Mucosa of descending colon (tissue), 3 donors: Measurements from ENCODE around the gene PRUNE2. TPM values are rescaled to one million over a fixed set of nuclear protein-coding genes. Genes with fewer than 3 reads are reported as not detected.
A peak's percentile ranks its signal among the peaks of the same experiment; 100 is the strongest.

Experiments used
- ATAC-seq: fragments of 200-7000 bp; cut with Tn5 transposase; one replicate; pipeline ENCODE4 v1.9.1; 2020; ENCODE audit warnings: mild to moderate bottlenecking, moderate library complexity
- DNase-seq, 3 donors: peaks; one replicate each; pipeline ENCODE4 v3.0.0-alpha.2; 2020
- H3K36me3 ChIP-seq: fragments of 200-600 bp; one replicate; pipeline ENCODE4 v1.8.0; 2021; ENCODE audit warnings: low read depth, mild to moderate bottlenecking
- H3K4me1 ChIP-seq: fragments of 200-600 bp; one replicate; pipeline ENCODE4 v1.8.0; 2021; ENCODE audit warnings: low read depth, mild to moderate bottlenecking
- H3K4me3 ChIP-seq: fragments of 200-600 bp; one replicate; pipeline ENCODE4 v1.8.0; 2021; ENCODE audit warnings: mild to moderate bottlenecking
- H3K9me3 ChIP-seq: fragments of 200-600 bp; one replicate; pipeline ENCODE4 v1.8.0; 2021; ENCODE audit warnings: mild to moderate bottlenecking
- CTCF ChIP-seq: fragments of 200-600 bp; IDR thresholded peaks from one replicate; pipeline ENCODE4 v1.8.0; 2022; ENCODE audit warnings: antibody characterized with exemption, mild to moderate bottlenecking
- intact Hi-C, 2 donors: fragments of 100-400 bp; cut with DNase I in 1 of 2; cut with micrococcal nuclease in 1 of 2; formaldehyde crosslinking; loops; one replicate each; pipeline versions ENCODE4 v1.11.0 to v1.11.1; 2022; cut with DNase I, micrococcal nuclease
- total RNA-seq, 3 donors: library from RNA; stranded (reverse); fragmentation: NEBNext Ultra II Directional in 2 of 3; extraction: Animal tissue kit (Norgen Biotek cat#: 25700) in 2 of 3; gene quantifications; one replicate each; pipeline versions ENCODE4 v1.2.1 to v1.2.4, GENCODE V29; 2021 to 2023
- donor health status: DM: no; HTN: no; CAD: no; lungs with moderate emphysema.
- donor health status: DM: no; HTN: no; CAD: no.
- donor health status: DM: no; HTN: yes; CAD: no.

The PRUNE2 gene
- total RNA-seq, 3 donors from 2014 or later: 48.2 to 437 (median 62.4) TPM

- H3K9me3 ChIP-seq: no peaks in the 10 kb centered on the region
- ATAC-seq (no peak), DNase-seq (no peak)
- no peaks in the 10 kb centered on the region for H3K36me3 ChIP-seq
- intact Hi-C loops: no loop called here
- peaks cover 26% of the 10 kb centered on the region for H3K4me1 ChIP-seq
- no peak overlapping the region for H3K4me3 ChIP-seq
- TF ChIP-seq CTCF: no peak
Observed at GRCh38 chr9:76619640-76620039, 286.3 kb downstream of the PRUNE2 start.

DNA sequence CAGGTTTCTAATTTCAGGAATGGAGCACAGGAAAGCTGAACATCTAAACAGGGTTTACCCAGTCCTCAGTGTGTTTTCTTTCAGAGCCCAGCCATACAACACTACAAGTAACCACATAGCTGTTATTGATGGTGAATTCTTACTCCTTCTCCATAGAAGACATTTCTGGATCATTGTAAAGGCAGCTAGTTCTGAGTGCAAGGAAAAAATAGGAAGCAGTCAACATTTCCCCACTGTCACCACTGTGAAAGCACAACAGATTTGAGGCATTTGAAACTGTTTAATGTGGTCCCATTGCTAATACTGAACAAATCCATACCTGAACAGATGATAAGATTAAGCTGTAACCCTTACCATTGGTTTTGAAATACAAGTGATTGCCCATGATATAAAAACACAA, 286.7 kb downstream of the PRUNE2 start:
- intact Hi-C loops: no loop called here
- Histone ChIP-seq H3K4me3 (no peak overlapping the region), H3K36me3 (no peaks in the 10 kb centered on the region), H3K4me1 (peaks cover 26% of the 10 kb centered on the region), H3K9me3 (no peaks in the 10 kb centered on the region)
- no peak for TF ChIP-seq CTCF
- no peak for ATAC-seq
- no peak for DNase-seq

DNA sequence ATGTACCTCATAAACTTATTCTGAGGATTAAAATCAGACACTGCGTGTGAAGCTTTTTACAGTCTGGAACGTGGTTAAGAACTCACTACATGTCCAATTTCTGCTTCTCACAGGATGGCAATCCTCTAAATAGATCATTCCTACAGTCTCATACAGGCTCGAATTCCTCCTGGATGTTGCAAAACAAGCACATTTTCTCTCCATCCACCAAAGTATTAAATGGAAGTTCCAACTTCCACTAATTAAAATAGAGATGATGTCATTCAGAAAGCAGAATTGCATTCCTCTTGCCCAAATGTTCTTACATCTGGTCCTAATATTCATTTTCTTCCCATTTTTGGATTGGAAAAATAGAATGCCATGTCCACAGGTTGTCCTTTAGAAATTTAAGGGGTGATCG, 287.2 kb downstream of the PRUNE2 start:
- Histone ChIP-seq H3K36me3 (no peaks in the 10 kb centered on the region), H3K4me3 (no peak overlapping the region), H3K4me1 (peaks cover 26% of the 10 kb centered on the region), H3K9me3 (no peaks in the 10 kb centered on the region)
- no peak for TF ChIP-seq CTCF
- intact Hi-C loops: no loop called here
- no peak for DNase-seq
- no peak for ATAC-seq

GRCh38 chr9:76617497-76618175, 288.3 kb downstream of the PRUNE2 start:
- H3K9me3 ChIP-seq: no peaks in the 10 kb centered on the region
- intact Hi-C loops: no loop called here
- no peak overlapping the region for H3K4me3 ChIP-seq
- no peaks in the 10 kb centered on the region for H3K36me3 ChIP-seq
- ATAC-seq: peak; percentile 58
- H3K4me1 ChIP-seq: peaks cover 26% of the 10 kb centered on the region
- TF ChIP-seq CTCF: no peak
- peak in 2 of 3 donors; percentile 27 to 31 for DNase-seq

GRCh38 chr9:76616780-76617179, 289.1 kb downstream of the PRUNE2 start:
- ATAC-seq (no peak), DNase-seq (no peak)
- TF ChIP-seq CTCF: no peak
- Histone ChIP-seq H3K36me3 (no peaks in the 10 kb centered on the region), H3K9me3 (no peaks in the 10 kb centered on the region), H3K4me1 (peaks cover 26% of the 10 kb centered on the region), H3K4me3 (no peak overlapping the region)
- intact Hi-C loops: no loop called here
